Smooth muscle cell (in vitro differentiated cells): ENCODE data around the gene CRACR2B. TPM values are rescaled to one million over a fixed set of nuclear protein-coding genes. Genes with fewer than 3 reads are reported as not detected.
A peak's percentile ranks its signal among the peaks of the same experiment; 100 is the strongest.

ENCODE experiments used
- DNase-seq: peaks from one replicate; lab custom pipeline; 2025; ENCODE audit not compliant: unreplicated experiment; lab: John Stamatoyannopoulos, UW
- H2AFZ ChIP-seq: fragments of 200-600 bp; sonication (generic); 2 replicates; pipeline ENCODE4 v1.6.0; 2016; ENCODE audit warnings: antibody characterized with exemption, low read depth, mild to moderate bottlenecking
- H3F3A ChIP-seq: fragments of 200-600 bp; sonication (generic); 2 replicates; pipeline ENCODE4 v1.6.0; 2017; ENCODE audit warnings: antibody characterized with exemption, low read depth
- H3K27ac ChIP-seq: fragments of 200-600 bp; sonication (generic); 2 replicates; pipeline ENCODE4 v1.5.1; 2016; ENCODE audit warnings: low read depth, mild to moderate bottlenecking
- H3K27me3 ChIP-seq: fragments of 200-600 bp; sonication (generic); 2 replicates; pipeline ENCODE4 v1.6.1; 2016; ENCODE audit warnings: low read depth, mild to moderate bottlenecking
- H3K36me3 ChIP-seq: fragments of 200-600 bp; sonication (generic); 2 replicates; pipeline ENCODE4 v1.5.1; 2016; ENCODE audit warnings: low read depth
- H3K4me1 ChIP-seq: fragments of 200-600 bp; sonication (generic); 2 replicates; pipeline ENCODE4 v1.5.1; 2016; ENCODE audit warnings: low read depth
- H3K4me2 ChIP-seq: fragments of 200-600 bp; sonication (generic); 2 replicates; pipeline ENCODE4 v1.6.0; 2016; ENCODE audit warnings: mild to moderate bottlenecking
- H3K4me3 ChIP-seq: fragments of 200-600 bp; sonication (generic); 2 replicates; pipeline ENCODE4 v1.5.1; 2016; ENCODE audit warnings: mild to moderate bottlenecking
- H3K79me2 ChIP-seq: fragments of 200-600 bp; sonication (generic); 2 replicates; pipeline ENCODE4 v1.6.0; 2016; ENCODE audit warnings: low read depth, mild to moderate bottlenecking
- H3K9ac ChIP-seq: fragments of 200-600 bp; sonication (generic); 2 replicates; pipeline ENCODE4 v1.6.0; 2016; ENCODE audit warnings: low read depth
- H3K9me3 ChIP-seq: fragments of 200-600 bp; sonication (generic); replicated peaks from 2 replicates; pipeline ENCODE4 v1.5.1; 2016; ENCODE audit warnings: low read depth
- H4K20me1 ChIP-seq: fragments of 200-600 bp; sonication (generic); 2 replicates; pipeline ENCODE4 v1.6.0; 2016; ENCODE audit warnings: low read depth
- CTCF ChIP-seq: fragments of 200-600 bp; sonication (generic); IDR thresholded peaks from 2 replicates; pipeline ENCODE4 v1.5.1; 2017; ENCODE audit warnings: borderline replicate concordance, mild to moderate bottlenecking, antibody characterized with exemption; ENCODE audit not compliant: insufficient read depth, poor library complexity, severe bottlenecking
- WGBS: methylation state at CpG from one replicate; pipeline ENCODE4 v1.1.7; 2016; ENCODE audit warnings: low lambda C conversion rate; 5-methylcytosine and 5-hydroxymethylcytosine counted together
- polyA plus RNA-seq: library from polyadenylated mRNA; unstranded; fragments of >200 nt; fragmentation: Nextera tagmentation; extraction: Ambion mirVana; gene quantifications from 2 replicates; pipeline ENCODE4 v1.2.1, GENCODE V29; 2016
- total RNA-seq: library from RNA; depleted of rRNA; stranded (reverse); fragments of >200 nt; gene quantifications from 2 replicates; pipeline ENCODE4 v1.2.3, GENCODE V29; 2014

The CRACR2B gene
- total and polyA plus RNA-seq, 2 experiments from 2014 or later = 0.10 to 0.36 TPM

- Histone ChIP-seq H3K9ac (no peak overlapping the region), H3K27ac (no peak overlapping the region)
- WGBS = 95% methylated on average over 27 of the region's 38 CpGs
These were observed 32.7 kb upstream of the CRACR2B start for GRCh38 chr11:794766-795633.

GRCh38 chr11:795634-796564 is 31.8 kb upstream of the CRACR2B start:
- Histone ChIP-seq H3K27me3 (no peaks in the 10 kb centered on the region), H3K36me3 (no peaks in the 10 kb centered on the region), H3K27ac (peak overlapping the region; percentile 83), H4K20me1 (peaks cover 18% of the 10 kb centered on the region), H2AFZ (no peak overlapping the region), H3F3A (peaks cover 9% of the 10 kb centered on the region), H3K9ac (peak overlapping the region; percentile 84), H3K4me2 (peak overlapping the region; percentile 98), H3K4me3 (peak overlapping the region; percentile 70), H3K9me3 (no peaks in the 10 kb centered on the region), H3K4me1 (peaks cover 16% of the 10 kb centered on the region), H3K79me2 (no peaks in the 10 kb centered on the region)
- 43% methylated on average over 26 of the region's 26 CpGs for WGBS
- DNase-seq = peak; percentile 72
- TF ChIP-seq CTCF = no peak

More at GRCh38 chr11:794766-795633, 32.7 kb upstream of the CRACR2B start:
- Histone ChIP-seq H4K20me1 (peaks cover 18% of the 10 kb centered on the region), H3K4me2 (no peak overlapping the region), H3K4me1 (peaks cover 16% of the 10 kb centered on the region), H3K4me3 (no peak overlapping the region), H3K27me3 (no peaks in the 10 kb centered on the region), H3K9me3 (no peaks in the 10 kb centered on the region), H3K36me3 (no peaks in the 10 kb centered on the region), H3K79me2 (no peaks in the 10 kb centered on the region), H2AFZ (no peak overlapping the region), H3F3A (peaks cover 9% of the 10 kb centered on the region)
- no peak for TF ChIP-seq CTCF
- DNase-seq = no peak

GRCh38 chr11:796565-797295 is 31.0 kb upstream of the CRACR2B start:
- Histone ChIP-seq H3K9me3 (no peaks in the 10 kb centered on the region), H2AFZ (no peak overlapping the region), H3F3A (peaks cover 4% of the 10 kb centered on the region), H3K27ac (peak overlapping the region; percentile 83), H3K79me2 (no peaks in the 10 kb centered on the region), H3K9ac (peak overlapping the region; percentile 84), H4K20me1 (peaks cover 18% of the 10 kb centered on the region), H3K27me3 (no peaks in the 10 kb centered on the region), H3K4me2 (peak overlapping the region; percentile 98), H3K4me3 (peak overlapping the region; percentile 70), H3K4me1 (peaks cover 16% of the 10 kb centered on the region), H3K36me3 (no peaks in the 10 kb centered on the region)
- no peak for DNase-seq
- no peak for TF ChIP-seq CTCF
- 54% methylated on average over 18 of the region's 18 CpGs for WGBS
